ENCODE measurements around the gene GSTO1.

The GSTO1 gene

GRCh38 chr10:104277785-104278184, 23.1 kb downstream of the GSTO1 start:
- DNase-seq, result no peak

- DNase-seq, result no peak
Observed at GRCh38 chr10:104279550-104280259, 25.0 kb downstream of the GSTO1 start.

GRCh38 chr10:104281694-104282093, 27.0 kb downstream of the GSTO1 start:
- DNase-seq, result no peak

GRCh38 chr10:104284846-104285245, 30.2 kb downstream of the GSTO1 start:
- DNase-seq, result no peak

- no peak for DNase-seq
Observed at GRCh38 chr10:104286939-104287338, 32.2 kb downstream of the GSTO1 start.

- no peak for DNase-seq
Observed at GRCh38 chr10:104288355-104288754, 33.7 kb downstream of the GSTO1 start.

- DNase-seq, result peak; percentile 89
Observed at GRCh38 chr10:104291439-104291951, 36.8 kb downstream of the GSTO1 start.

- DNase-seq, result no peak
Observed at GRCh38 chr10:104293011-104293410, 38.3 kb downstream of the GSTO1 start.

GRCh38 chr10:104293781-104294321, 39.2 kb downstream of the GSTO1 start:
- no peak for DNase-seq

- DNase-seq, result no peak
Observed at GRCh38 chr10:104296687-104297436, 42.2 kb downstream of the GSTO1 start.

- no peak for DNase-seq
Observed at GRCh38 chr10:104297697-104298660, 43.3 kb downstream of the GSTO1 start.

- no peak for DNase-seq
Observed at GRCh38 chr10:104299031-104299904, 44.6 kb downstream of the GSTO1 start.

- DNase-seq, result no peak
Observed at GRCh38 chr10:104300002-104300735, 45.5 kb downstream of the GSTO1 start.

- no peak for DNase-seq
Observed at GRCh38 chr10:104300736-104301292, 46.1 kb downstream of the GSTO1 start.

GRCh38 chr10:104301907-104302690, 47.4 kb downstream of the GSTO1 start:
- no peak for DNase-seq

GRCh38 chr10:104303594-104304355, 49.1 kb downstream of the GSTO1 start:
- DNase-seq, result peak; percentile 39

- no peak for DNase-seq
Observed at GRCh38 chr10:104304356-104304745, 49.7 kb downstream of the GSTO1 start.

GRCh38 chr10:104304927-104305326, 50.2 kb downstream of the GSTO1 start:
- DNase-seq, result no peak

GRCh38 chr10:104306897-104307296, 52.2 kb downstream of the GSTO1 start:
- DNase-seq, result no peak

All from CD4-positive, alpha-beta T cell treated with Interleukin-12 subunit alpha and Interleukin-12 subunit beta, for 1 hour (primary cell).